HepG2 (cell line): ENCODE measurements around the gene ATAD1. TPM values are rescaled to one million over a fixed set of nuclear protein-coding genes. Genes with fewer than 3 reads are reported as not detected.

Source experiments
- AGO1 ChIP-seq: fragments of 200-400 bp; formaldehyde crosslinking; IDR thresholded peaks from 2 replicates; pipeline ENCODE4 v1.6.1; 2017; ENCODE audit warnings: mild to moderate bottlenecking, low read depth, low read length, moderate library complexity; ENCODE audit not compliant: poor library complexity, severe bottlenecking
- ARNTL ChIP-seq: sonication (generic); formaldehyde crosslinking; IDR thresholded peaks from 2 replicates; pipeline ENCODE4 v1.4.0; 2020; ENCODE audit warnings: mild to moderate bottlenecking, missing genetic modification reagents
- CBX2 ChIP-seq, 2 experiments: fragments of 200-600 bp in 1 of 2; sonication (generic); formaldehyde crosslinking in 1 of 2; IDR thresholded peaks; 2 replicates each; pipeline versions ENCODE4 v1.7.0 to v1.8.1; 2018 to 2022; ENCODE audit warnings: low read depth in 2 of 2, low read length in 1 of 2, mild to moderate bottlenecking in 1 of 2, missing genetic modification reagents in 1 of 2
- DNMT1 ChIP-seq: sonication (generic); formaldehyde crosslinking; IDR thresholded peaks from 2 replicates; pipeline ENCODE4 v1.5.1; 2020; ENCODE audit warnings: mild to moderate bottlenecking, missing genetic modification reagents
- EHMT2 ChIP-seq: fragments of 200-600 bp; sonication (generic); IDR thresholded peaks from 2 replicates; pipeline ENCODE4 v1.7.0; 2017; ENCODE audit warnings: antibody characterized with exemption, low read depth, low read length, borderline replicate concordance
- FOXA1 ChIP-seq, 2 experiments: fragments of 450-650 bp in 1 of 2; sonication (generic) in 1 of 2; formaldehyde crosslinking in 1 of 2; IDR thresholded peaks; 2 replicates each; pipeline versions ENCODE4 v1.4.0 to v1.6.1; 2016 to 2020; ENCODE audit warnings: missing genetic modification reagents in 1 of 2
- GABPA ChIP-seq, 2 experiments: IDR thresholded peaks; 2 replicates each; pipeline ENCODE4 v1.6.1; 2011 to 2016; ENCODE audit warnings: low read depth in 2 of 2, low read length in 1 of 2, missing biosample characterization in 1 of 2, missing genetic modification characterization in 1 of 2
- KAT8 ChIP-seq: IDR thresholded peaks from 2 replicates; pipeline ENCODE4 v1.6.1; 2016; ENCODE audit warnings: missing genetic modification reagents, missing compliant biosample characterization
- KLF12 ChIP-seq: sonication (generic); formaldehyde crosslinking; IDR thresholded peaks from 2 replicates; pipeline ENCODE4 v1.4.0; 2020; ENCODE audit warnings: missing genetic modification reagents, borderline replicate concordance
- MTA3 ChIP-seq: sonication (generic); formaldehyde crosslinking; IDR thresholded peaks from 2 replicates; pipeline ENCODE4 v1.4.0; 2020; ENCODE audit warnings: missing genetic modification reagents
- NR1H2 ChIP-seq: sonication (generic); formaldehyde crosslinking; IDR thresholded peaks from 2 replicates; pipeline ENCODE4 v1.8.1; 2022; ENCODE audit warnings: low read depth, missing genetic modification reagents, borderline replicate concordance
- PRPF4 ChIP-seq: fragments of 200-400 bp; formaldehyde crosslinking; IDR thresholded peaks from 2 replicates; pipeline ENCODE4 v1.6.1; 2016; ENCODE audit warnings: low read length, low read depth; ENCODE audit not compliant: poor library complexity, severe bottlenecking
- RARA ChIP-seq: IDR thresholded peaks from 2 replicates; pipeline ENCODE4 v1.6.1; 2016; ENCODE audit warnings: missing genetic modification reagents, missing compliant biosample characterization
- SMYD3 ChIP-seq: sonication (generic); formaldehyde crosslinking; IDR thresholded peaks from 2 replicates; pipeline ENCODE4 v1.8.1; 2023; ENCODE audit warnings: mild to moderate bottlenecking, missing genetic modification reagents
- YEATS2 ChIP-seq: sonication (generic); formaldehyde crosslinking; IDR thresholded peaks from 2 replicates; pipeline ENCODE4 v1.4.0; 2020; ENCODE audit warnings: missing genetic modification reagents, borderline replicate concordance
- YEATS4 ChIP-seq: sonication (generic); formaldehyde crosslinking; IDR thresholded peaks from 2 replicates; pipeline ENCODE4 v1.4.0; 2020; ENCODE audit warnings: missing genetic modification reagents, borderline replicate concordance
- ZBTB38 ChIP-seq: sonication (generic); formaldehyde crosslinking; IDR thresholded peaks from 2 replicates; pipeline ENCODE4 v1.5.1; 2020; ENCODE audit warnings: mild to moderate bottlenecking, missing genetic modification reagents
- ZBTB8A ChIP-seq: sonication (generic); formaldehyde crosslinking; IDR thresholded peaks from 2 replicates; pipeline ENCODE4 v1.4.0; 2020; ENCODE audit warnings: mild to moderate bottlenecking, low read depth, missing genetic modification reagents, borderline replicate concordance
- ZNF160 ChIP-seq: sonication (generic); formaldehyde crosslinking; IDR thresholded peaks from 2 replicates; pipeline ENCODE4 v1.8.0; 2022; ENCODE audit warnings: mild to moderate bottlenecking, inconsistent platforms, missing genetic modification reagents
- ZNF205 ChIP-seq: IDR thresholded peaks from 2 replicates; pipeline ENCODE4 v1.6.1; 2018; ENCODE audit warnings: missing biosample characterization, missing genetic modification reagents
- ZNF230 ChIP-seq: sonication (generic); formaldehyde crosslinking; IDR thresholded peaks from 2 replicates; pipeline ENCODE4 v1.4.0; 2020; ENCODE audit warnings: mild to moderate bottlenecking, missing genetic modification reagents
- ZNF30 ChIP-seq: sonication (generic); formaldehyde crosslinking; IDR thresholded peaks from 2 replicates; pipeline ENCODE4 v1.5.0; 2020; ENCODE audit warnings: mild to moderate bottlenecking, missing genetic modification reagents
- ZNF33B ChIP-seq: sonication (generic); formaldehyde crosslinking; IDR thresholded peaks from 2 replicates; pipeline ENCODE4 v1.5.1; 2020; ENCODE audit warnings: mild to moderate bottlenecking, missing genetic modification reagents
- ZNF382 ChIP-seq: sonication (generic); formaldehyde crosslinking; IDR thresholded peaks from 2 replicates; pipeline ENCODE4 v1.5.0; 2020; ENCODE audit warnings: missing genetic modification reagents, mild to moderate bottlenecking, borderline replicate concordance
- ZNF562 ChIP-seq: sonication (generic); formaldehyde crosslinking; IDR thresholded peaks from 2 replicates; pipeline ENCODE4 v1.8.0; 2022; ENCODE audit warnings: missing genetic modification reagents, borderline replicate concordance
- ZNF616 ChIP-seq: sonication (generic); formaldehyde crosslinking; IDR thresholded peaks from 2 replicates; pipeline ENCODE4 v1.5.0; 2020; ENCODE audit warnings: low read depth, mild to moderate bottlenecking, missing genetic modification reagents
- ZNF713 ChIP-seq: sonication (generic); formaldehyde crosslinking; IDR thresholded peaks from 2 replicates; pipeline ENCODE4 v1.4.0; 2020; ENCODE audit warnings: mild to moderate bottlenecking, missing genetic modification reagents
- ZNF747 ChIP-seq: sonication (generic); formaldehyde crosslinking; IDR thresholded peaks from 2 replicates; pipeline ENCODE4 v1.8.1; 2023; ENCODE audit warnings: missing genetic modification reagents, mild to moderate bottlenecking, borderline replicate concordance
- ZNF776 ChIP-seq: sonication (generic); formaldehyde crosslinking; IDR thresholded peaks from 2 replicates; pipeline ENCODE4 v1.4.0; 2020; ENCODE audit warnings: mild to moderate bottlenecking, missing genetic modification reagents
- ZNF790 ChIP-seq: sonication (generic); formaldehyde crosslinking; IDR thresholded peaks from 2 replicates; pipeline ENCODE4 v1.8.0; 2022; ENCODE audit warnings: missing genetic modification reagents, mild to moderate bottlenecking, borderline replicate concordance
- polyA plus RNA-seq, 8 experiments: library from polyadenylated mRNA; depleted of rRNA in 3 of 8; stranded (reverse) in 7 of 8; unstranded in 1 of 8; fragments of >200 nt; fragmentation: Illumina TruSeq in 4 of 8; extraction: Trizol in 4 of 8; gene quantifications; 2 replicates each; pipeline versions ENCODE4 v1.2.1 to v1.2.3, GENCODE V29; 2011 to 2016; ENCODE audit warnings: low read depth in 4 of 8, missing spikeins in 1 of 8, mixed read lengths in 1 of 8; ENCODE audit not compliant: insufficient read depth in 1 of 8
- total RNA-seq, 5 experiments: library from RNA; depleted of rRNA; stranded (reverse); fragments of >200 nt; fragmentation: Illumina TruSeq; extraction: Trizol; gene quantifications; 2 replicates each; pipeline ENCODE4 v1.2.3, GENCODE V29; 2016; ENCODE audit warnings: low read depth in 1 of 5

Gene ATAD1
- total and polyA plus RNA-seq, 2 of the 13 experiments (the other 11 are each of a cell fraction or from before 2014, with no cell fraction given): 14.9 to 28.2 TPM

GRCh38 chr10:87863053-87863943, 45.3 kb upstream of the ATAD1 start, which contains the start of the genes KLLN and PTEN (continued):
- no peak for TF ChIP-seq ZNF382 (CRISPR knock-in tag)
- peak; percentile 41 for TF ChIP-seq AGO1
- peak; percentile 42; the same call in 1 of the 2 replicates for TF ChIP-seq ZNF776 (CRISPR knock-in tag)
- no peak for TF ChIP-seq EHMT2
- peak; percentile 77; the same call in 1 of the 2 replicates for TF ChIP-seq ZNF562 (CRISPR knock-in tag)
- TF ChIP-seq ZNF160 (CRISPR knock-in tag): peak; percentile 60; the same call in 1 of the 2 replicates
- peak; percentile 62; the same call in 1 of the 2 replicates for TF ChIP-seq ZBTB38 (CRISPR knock-in tag)
- peak; percentile 70; the same call in 1 of the 2 replicates for TF ChIP-seq YEATS2 (CRISPR knock-in tag)
- TF ChIP-seq ZNF747 (CRISPR knock-in tag): peak; percentile 66; the same call in 1 of the 2 replicates
- peak; percentile 63; the same call in 1 of the 2 replicates for TF ChIP-seq RARA
- no peak for TF ChIP-seq FOXA1 (IDR thresholded peaks at IDR 0.05)
- TF ChIP-seq FOXA1 (CRISPR knock-in tag; IDR thresholded peaks at IDR 0.05): no peak
- TF ChIP-seq MTA3 (CRISPR knock-in tag): no peak
- TF ChIP-seq ARNTL (CRISPR knock-in tag): peak; percentile 92
- TF ChIP-seq CBX2 (IDR thresholded peaks at IDR 0.05; ENCODE audit: low read depth, low read length): no peak
- 0 out of 2 replicates have a peak, but pooled peaks have one; percentile 32 for TF ChIP-seq CBX2 (CRISPR knock-in tag; IDR thresholded peaks at IDR 0.05; ENCODE audit: low read depth)
- no peak for TF ChIP-seq ZNF230 (CRISPR knock-in tag)
- TF ChIP-seq NR1H2 (CRISPR knock-in tag): peak; percentile 24; the same call in 1 of the 2 replicates
- TF ChIP-seq ZNF616: peak; percentile 78; the same call in 1 of the 2 replicates
- TF ChIP-seq ZNF713 (CRISPR knock-in tag): no peak
- TF ChIP-seq GABPA (IDR thresholded peaks at IDR 0.05; ENCODE audit: low read depth, low read length): no peak
- no peak for TF ChIP-seq GABPA (CRISPR knock-in tag; IDR thresholded peaks at IDR 0.05; ENCODE audit: low read depth)
- no peak; the same call in 1 of the 2 replicates for TF ChIP-seq ZNF205 (CRISPR knock-in tag)
- TF ChIP-seq ZBTB8A (CRISPR knock-in tag): no peak
- no peak for TF ChIP-seq PRPF4
- 0 out of 2 replicates have a peak, but pooled peaks have one; percentile 36 for TF ChIP-seq KLF12
- peak; percentile 98 for TF ChIP-seq YEATS4
- no peak for TF ChIP-seq ZNF790 (CRISPR knock-in tag)
- no peak for TF ChIP-seq SMYD3
- peak; percentile 81 for TF ChIP-seq KAT8 (CRISPR knock-in tag)
- TF ChIP-seq ZNF30 (CRISPR knock-in tag): no peak
- TF ChIP-seq ZNF33B (CRISPR knock-in tag): 0 out of 2 replicates have a peak, but pooled peaks have one; percentile 75
- no peak; the same call in 1 of the 2 replicates for TF ChIP-seq DNMT1 (CRISPR knock-in tag)
